CD4-positive, alpha-beta T cell (primary cell): Measurements from ENCODE around the gene GPSM1. TPM values are rescaled to one million over a fixed set of nuclear protein-coding genes. Genes with fewer than 3 reads are reported as not detected.

ENCODE experiments used
- ATAC-seq: fragments of 200-7000 bp; cut with Tn5 transposase; one replicate; pipeline ENCODE4 v1.10.0; 2022; ENCODE audit warnings: mild to moderate bottlenecking; ENCODE audit not compliant: poor library complexity
- CTCF ChIA-PET: fragments of 350-600 bp; sonication (Branson Sonifier 250); formaldehyde crosslinking; loops from one replicate; lab custom pipeline; 2021; ENCODE audit warnings: antibody characterized with exemption, inconsistent platforms; lab: Charles Lee
- POLR2A ChIA-PET: fragments of 350-600 bp; sonication (Branson Sonifier 250); formaldehyde crosslinking; loops from one replicate; lab custom pipeline; 2021; ENCODE audit warnings: antibody characterized with exemption, inconsistent platforms; lab: Charles Lee
- DNase-seq, 14 experiments: peaks; one replicate each; pipeline ENCODE4 v3.0.0-alpha.2; 2013 to 2020; ENCODE audit warnings: mixed read lengths in 2 of 14
- H3K27ac ChIP-seq, 2 donors: one replicate each; pipeline versions ENCODE4 v1.5.1 to v1.7.0; 2013; ENCODE audit warnings: low read length in 2 of 2, low read depth in 1 of 2, mild to moderate bottlenecking in 1 of 2
- H3K27me3 ChIP-seq, 2 experiments: 1 replicate in 1 of 2; 2 replicates in 1 of 2; pipeline versions ENCODE4 v1.6.1 to v1.7.0; 2013; ENCODE audit warnings: low read length in 2 of 2, control low read depth in 1 of 2, mild to moderate bottlenecking in 1 of 2, moderate library complexity in 1 of 2; ENCODE audit not compliant: insufficient read depth in 2 of 2, control insufficient read depth in 1 of 2
- H3K36me3 ChIP-seq: one replicate; pipeline ENCODE4 v1.6.1; 2013; ENCODE audit warnings: low read length, control low read depth; ENCODE audit not compliant: insufficient read depth
- H3K4me1 ChIP-seq: one replicate; pipeline ENCODE4 v1.6.1; 2013; ENCODE audit warnings: low read length, control low read depth; ENCODE audit not compliant: insufficient read depth
- H3K4me3 ChIP-seq: one replicate; pipeline ENCODE4 v1.5.1; 2013; ENCODE audit warnings: mild to moderate bottlenecking, low read length, moderate library complexity
- H3K9me3 ChIP-seq, 2 experiments: 1 replicate in 1 of 2; 2 replicates in 1 of 2; pipeline versions ENCODE4 v1.6.1 to v1.7.0; 2013; ENCODE audit warnings: low read length in 2 of 2, mild to moderate bottlenecking in 2 of 2, control low read depth in 1 of 2, moderate library complexity in 1 of 2; ENCODE audit not compliant: control insufficient read depth in 1 of 2, insufficient read depth in 1 of 2
- H3K27ac Mint-ChIP-seq: one replicate; pipeline ENCODE4 v1.8.0; 2020; ENCODE audit warnings: mixed read lengths
- H3K27me3 Mint-ChIP-seq: one replicate; pipeline ENCODE4 v1.8.0; 2021; ENCODE audit warnings: mixed read lengths
- H3K36me3 Mint-ChIP-seq: one replicate; pipeline ENCODE4 v1.8.0; 2021; ENCODE audit warnings: low read depth, mixed read lengths
- H3K4me1 Mint-ChIP-seq: one replicate; pipeline ENCODE4 v1.8.0; 2021; ENCODE audit warnings: low read depth, mixed read lengths
- H3K4me3 Mint-ChIP-seq: one replicate; pipeline ENCODE4 v1.8.0; 2020; ENCODE audit warnings: mild to moderate bottlenecking, mixed read lengths
- H3K9me3 Mint-ChIP-seq: one replicate; pipeline ENCODE4 v1.8.0; 2020; ENCODE audit warnings: mixed read lengths
- intact Hi-C, 2 experiments: fragments of 100-400 bp; cut with DNase I in 1 of 2; cut with micrococcal nuclease in 1 of 2; formaldehyde crosslinking; loops; one replicate each; pipeline versions ENCODE4 v1.15.1 to v1.9.0; 2023 to 2025; cut with DNase I, micrococcal nuclease
- total RNA-seq, 174 experiments: library from RNA in 2 of 174; stranded (reverse) in 2 of 174; gene quantifications; one replicate each; pipeline ENCODE4 v1.2.3 and lab custom pipeline; 2021 to 2026
- TF ChIP-seq, protein P1 (sequence below): fragments of 200-600 bp; IDR thresholded peaks from one replicate; pipeline ENCODE4 v1.8.0; 2022; ENCODE audit warnings: antibody characterized with exemption, mild to moderate bottlenecking

Gene GPSM1
- total RNA-seq, 2 experiments from 2014 or later = 7.7 to 8.6 TPM

DNA sequence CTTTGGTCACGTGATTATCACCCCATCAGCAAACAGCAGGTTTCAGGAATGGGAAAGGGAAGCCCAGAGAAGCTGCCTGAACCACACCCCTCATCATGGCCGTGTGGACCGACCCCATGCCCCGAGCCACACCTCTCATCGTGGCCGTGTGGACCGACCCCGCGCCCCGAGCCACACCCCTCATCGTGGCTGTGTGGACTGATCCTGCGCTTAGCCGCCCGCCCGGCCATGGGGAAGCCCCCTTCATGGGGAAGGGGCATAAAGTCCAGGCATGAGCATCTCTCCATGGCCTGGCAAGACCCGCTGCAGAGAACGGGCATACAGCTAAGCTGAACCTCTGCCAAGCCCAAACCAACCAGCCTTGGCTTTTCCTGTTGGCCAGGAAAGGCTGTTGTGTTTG is 66.2 kb downstream of the GPSM1 start:
- no peak for ATAC-seq
- Histone ChIP-seq H3K27me3 (no peaks in the 10 kb centered on the region), H3K4me1 (peaks cover 7% of the 10 kb centered on the region), H3K4me3 (no peak overlapping the region), H3K27ac (no peak overlapping the region), H3K36me3 (peaks cover 82% of the 10 kb centered on the region), H3K9me3 (no peaks in the 10 kb centered on the region)
- Mint-ChIP-seq H3K9me3 (no peaks in the 10 kb centered on the region), H3K27ac (no peak overlapping the region), H3K36me3 (peaks cover 48% of the 10 kb centered on the region), H3K4me1 (peaks cover 1% of the 10 kb centered on the region), H3K4me3 (no peak overlapping the region), H3K27me3 (no peaks in the 10 kb centered on the region)
- ChIA-PET CTCF (no interaction called here), POLR2A (no interaction called here)
- intact Hi-C loops = no loop called here
- TF ChIP-seq, protein P1, sequence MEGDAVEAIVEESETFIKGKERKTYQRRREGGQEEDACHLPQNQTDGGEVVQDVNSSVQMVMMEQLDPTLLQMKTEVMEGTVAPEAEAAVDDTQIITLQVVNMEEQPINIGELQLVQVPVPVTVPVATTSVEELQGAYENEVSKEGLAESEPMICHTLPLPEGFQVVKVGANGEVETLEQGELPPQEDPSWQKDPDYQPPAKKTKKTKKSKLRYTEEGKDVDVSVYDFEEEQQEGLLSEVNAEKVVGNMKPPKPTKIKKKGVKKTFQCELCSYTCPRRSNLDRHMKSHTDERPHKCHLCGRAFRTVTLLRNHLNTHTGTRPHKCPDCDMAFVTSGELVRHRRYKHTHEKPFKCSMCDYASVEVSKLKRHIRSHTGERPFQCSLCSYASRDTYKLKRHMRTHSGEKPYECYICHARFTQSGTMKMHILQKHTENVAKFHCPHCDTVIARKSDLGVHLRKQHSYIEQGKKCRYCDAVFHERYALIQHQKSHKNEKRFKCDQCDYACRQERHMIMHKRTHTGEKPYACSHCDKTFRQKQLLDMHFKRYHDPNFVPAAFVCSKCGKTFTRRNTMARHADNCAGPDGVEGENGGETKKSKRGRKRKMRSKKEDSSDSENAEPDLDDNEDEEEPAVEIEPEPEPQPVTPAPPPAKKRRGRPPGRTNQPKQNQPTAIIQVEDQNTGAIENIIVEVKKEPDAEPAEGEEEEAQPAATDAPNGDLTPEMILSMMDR = no peak
- no peak for DNase-seq

DNA sequence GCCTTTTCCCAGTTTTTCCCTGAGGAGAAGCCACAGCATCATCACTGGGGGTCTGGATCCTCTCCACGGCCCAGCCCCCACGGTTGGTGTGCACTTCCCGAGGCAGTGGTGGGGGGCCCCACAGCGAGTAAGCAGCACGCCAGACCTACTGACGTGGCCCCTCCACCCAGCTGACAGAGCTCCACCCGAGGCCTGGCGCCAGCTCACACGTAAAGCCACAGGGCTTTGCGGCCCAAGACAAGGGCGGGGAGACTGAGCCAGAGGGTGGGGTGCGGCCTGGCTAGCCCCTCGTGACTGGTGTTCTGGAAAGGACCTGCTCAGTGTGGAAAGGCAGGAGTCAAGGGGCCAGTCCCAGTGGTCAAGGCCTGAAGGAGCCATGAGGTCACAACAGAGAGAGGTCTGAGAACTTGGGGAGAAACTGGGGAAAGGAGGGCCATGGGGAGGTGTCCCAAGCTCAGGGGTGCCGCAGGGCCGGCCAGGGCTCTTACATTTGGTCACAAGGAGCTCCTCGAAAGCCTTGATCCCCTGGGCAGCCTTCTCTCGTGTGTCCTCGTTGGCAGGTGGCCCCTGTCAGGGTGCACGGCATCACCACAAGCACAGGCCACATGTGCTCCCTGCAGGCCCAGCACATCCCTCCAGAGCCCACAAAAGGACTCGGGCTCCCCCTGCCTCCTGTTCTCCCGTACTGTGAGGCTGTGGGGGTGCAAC is 67.1 kb downstream of the GPSM1 start:
- ATAC-seq = no peak
- H3K4me3 ChIP-seq = no peak overlapping the region
- no peaks in the 10 kb centered on the region for H3K9me3 ChIP-seq
- Mint-ChIP-seq H3K27me3 (no peaks in the 10 kb centered on the region), H3K4me3 (no peak overlapping the region), H3K4me1 (peaks cover 10% of the 10 kb centered on the region), H3K27ac (no peak overlapping the region), H3K36me3 (peaks cover 46% of the 10 kb centered on the region), H3K9me3 (no peaks in the 10 kb centered on the region)
- TF ChIP-seq, protein P1 = no peak
- ChIA-PET CTCF (no interaction called here), POLR2A (no interaction called here)
- H3K27ac ChIP-seq = no peak overlapping the region
- H3K36me3 ChIP-seq = peaks cover 73% of the 10 kb centered on the region
- no peaks in the 10 kb centered on the region for H3K27me3 ChIP-seq
- H3K4me1 ChIP-seq = peaks cover 16% of the 10 kb centered on the region
- no peak for DNase-seq
- intact Hi-C loops = no loop called here

DNA sequence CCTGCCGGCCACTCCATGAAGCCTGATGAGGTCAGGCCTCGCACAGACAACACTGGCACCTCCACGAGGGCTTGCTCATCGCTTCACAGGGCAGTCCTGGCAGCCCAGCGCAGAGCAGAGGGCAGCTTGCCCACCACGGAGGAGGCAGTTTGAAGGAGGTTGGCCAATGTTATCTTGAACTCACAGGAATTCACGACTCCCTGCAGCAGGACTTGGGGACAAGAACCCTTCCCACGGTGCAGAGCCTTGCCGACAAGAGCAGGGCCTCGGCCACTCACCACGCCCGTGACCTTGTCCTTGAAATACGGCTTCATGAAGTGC is 67.6 kb downstream of the GPSM1 start:
- DNase-seq (no peak), ATAC-seq (no peak)
- TF ChIP-seq, protein P1 = no peak
- intact Hi-C loops = no loop called here
- Histone ChIP-seq H3K4me3 (no peak overlapping the region), H3K27me3 (no peaks in the 10 kb centered on the region), H3K9me3 (no peaks in the 10 kb centered on the region), H3K36me3 (peaks cover 68% of the 10 kb centered on the region), H3K4me1 (peaks cover 18% of the 10 kb centered on the region), H3K27ac (no peak overlapping the region)
- H3K27ac Mint-ChIP-seq = no peak overlapping the region
- peaks cover 10% of the 10 kb centered on the region for H3K4me1 Mint-ChIP-seq
- no peaks in the 10 kb centered on the region for H3K27me3 Mint-ChIP-seq
- no peak overlapping the region for H3K4me3 Mint-ChIP-seq
- CTCF ChIA-PET = no interaction called here
- H3K36me3 Mint-ChIP-seq = peaks cover 41% of the 10 kb centered on the region
- POLR2A ChIA-PET = no interaction called here
- no peaks in the 10 kb centered on the region for H3K9me3 Mint-ChIP-seq
